Effector CD4-positive, alpha-beta T cell (primary cell): Measurements from ENCODE around the gene PRKCE.

Experiments
- DNase-seq: peaks from one replicate; pipeline ENCODE4 v3.0.0-alpha.2; 2020

PRKCE gene

DNA sequence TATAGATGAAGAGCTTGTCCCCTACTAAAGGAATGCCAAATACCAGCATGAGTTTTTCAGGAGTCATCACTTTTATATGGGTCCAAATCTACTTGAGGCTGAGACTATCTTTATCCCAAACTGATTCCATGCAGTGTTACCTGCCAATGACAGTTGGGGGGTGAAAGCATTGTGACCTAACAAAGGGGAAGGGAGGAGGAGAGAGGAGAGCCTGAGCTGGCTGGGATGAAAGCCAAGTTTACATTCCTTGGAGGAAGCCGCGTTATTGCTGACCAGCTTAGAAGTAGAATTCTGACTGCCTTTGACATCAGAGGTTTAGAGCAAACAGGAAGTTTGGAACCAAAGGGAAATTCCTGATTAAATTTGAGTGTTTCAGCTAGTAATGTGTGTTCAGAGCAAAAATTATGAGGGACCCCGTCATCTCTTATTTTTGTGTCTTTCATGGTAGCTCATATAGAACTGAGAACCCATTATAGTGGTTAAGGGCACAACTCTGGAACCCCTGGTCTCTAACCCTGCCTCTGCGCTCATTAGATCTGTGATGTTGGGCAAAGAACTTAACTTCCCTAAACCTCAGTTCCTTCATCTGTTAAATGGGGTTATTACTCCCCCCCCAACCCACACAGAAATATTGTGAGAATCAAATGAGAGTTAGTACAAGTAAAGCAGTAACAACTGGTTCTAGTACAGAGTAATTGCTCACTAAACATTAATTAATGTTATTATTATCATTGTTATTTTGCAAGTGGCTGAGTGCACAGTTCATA lies 446.4 kb downstream of the PRKCE start:
- DNase-seq, result no peak

DNA sequence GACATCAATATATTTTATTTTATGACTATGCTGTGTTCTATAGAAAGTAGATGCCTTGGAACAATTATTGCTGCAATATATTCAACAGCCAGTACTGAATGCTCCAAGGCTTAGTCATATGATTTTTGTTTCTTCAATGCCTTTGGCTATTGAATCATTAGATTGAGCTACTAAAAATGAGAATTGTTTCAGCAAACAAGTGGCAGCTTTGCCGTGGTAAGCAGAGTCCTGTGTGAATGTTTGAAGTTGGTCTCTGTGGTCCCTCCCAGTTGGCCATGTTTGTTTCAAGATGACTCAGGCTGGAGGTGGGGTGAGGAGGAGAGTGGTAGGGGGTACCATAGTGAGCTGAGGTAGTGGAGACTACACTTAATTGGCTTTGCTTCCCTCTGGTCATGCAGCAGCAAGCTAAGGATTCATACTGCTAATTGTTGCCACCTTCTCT lies 447.2 kb downstream of the PRKCE start:
- no peak for DNase-seq

DNA sequence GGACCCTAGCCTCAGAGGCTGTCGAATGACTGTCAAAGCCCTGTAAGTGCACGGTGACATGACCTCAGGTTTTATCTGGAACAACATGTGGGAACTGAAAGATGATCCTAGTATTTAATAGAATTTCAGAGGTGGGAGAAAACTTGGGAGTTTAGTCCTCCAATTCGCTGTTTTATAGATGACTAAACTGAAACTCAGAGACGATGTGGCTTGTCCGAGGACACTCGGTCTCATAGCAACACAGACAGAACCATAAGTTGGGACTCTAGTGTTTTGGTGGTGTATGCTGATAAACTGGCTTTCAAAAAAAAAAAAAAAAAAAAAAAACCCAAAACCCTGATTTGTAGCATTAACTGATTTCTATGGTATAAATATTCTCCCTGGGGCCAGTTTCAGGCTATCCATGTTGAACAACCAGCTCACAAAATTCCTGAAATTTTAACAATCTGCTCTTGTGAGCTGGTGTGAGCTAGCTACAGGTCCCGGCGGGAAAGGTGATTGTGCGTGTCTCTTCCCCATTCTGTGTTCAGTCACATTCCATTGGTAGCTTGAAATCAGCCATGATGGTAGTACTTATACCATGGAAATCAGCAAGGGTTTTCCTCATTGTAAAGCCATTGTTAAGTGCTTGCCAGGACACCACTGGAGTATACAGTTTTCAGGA lies 450.2 kb downstream of the PRKCE start:
- no peak for DNase-seq

DNA sequence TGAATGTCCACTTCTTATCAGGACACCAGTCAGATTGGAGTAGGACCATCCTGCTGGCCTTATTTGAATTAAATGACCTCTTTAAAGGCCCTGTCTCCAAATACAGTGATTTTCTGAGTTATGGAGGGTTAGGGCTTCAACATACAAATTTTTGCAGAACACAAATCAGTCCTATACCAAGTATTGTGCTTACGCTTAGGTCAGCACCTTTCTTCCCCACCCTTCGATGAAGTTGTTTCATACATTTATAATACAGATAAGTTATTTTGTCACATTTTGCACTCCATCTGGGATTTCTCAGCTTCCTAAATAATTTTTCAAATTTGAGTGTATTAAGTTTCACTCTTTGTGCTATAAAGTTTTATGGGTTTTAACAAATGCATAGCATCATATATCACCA lies 455.2 kb downstream of the PRKCE start:
- no peak for DNase-seq

DNA sequence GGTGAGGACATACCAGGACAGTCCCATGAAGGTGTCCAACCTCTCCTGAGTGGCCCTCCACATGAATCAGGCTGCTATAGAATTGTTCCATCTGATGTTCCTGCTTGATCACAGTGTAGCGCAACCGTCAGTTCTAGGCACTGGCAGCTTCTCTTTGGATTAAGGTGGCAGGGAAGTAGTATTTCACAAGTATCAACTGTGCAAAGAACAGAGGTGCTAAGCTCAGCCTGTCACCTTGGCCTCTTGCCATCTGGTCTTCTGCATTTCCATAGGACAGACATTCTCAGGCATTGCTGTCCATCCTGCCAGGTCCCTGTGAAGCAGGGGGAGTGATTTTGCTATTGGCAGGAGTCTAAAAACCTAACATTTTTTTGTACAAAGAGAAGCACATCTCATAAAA lies 463.5 kb downstream of the PRKCE start:
- DNase-seq, result no peak

DNA sequence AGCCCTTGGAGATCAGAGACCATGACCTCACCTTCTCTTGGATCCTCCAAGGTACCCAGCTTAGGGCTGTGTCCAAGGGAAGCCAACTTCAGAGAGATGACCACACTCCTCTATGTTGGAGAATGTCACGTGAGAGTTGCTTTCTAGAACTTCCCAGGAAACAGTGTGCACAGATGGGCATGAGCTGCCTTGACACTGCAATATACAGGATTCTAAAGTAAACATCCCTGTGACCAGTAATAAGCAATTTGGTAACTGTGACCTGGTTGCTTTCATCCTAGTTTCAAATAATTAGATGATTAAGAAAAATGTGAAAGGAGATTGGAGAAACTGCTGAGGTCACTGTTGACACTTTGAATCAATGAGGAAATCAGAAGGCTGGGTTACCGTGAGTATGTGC lies 464.7 kb downstream of the PRKCE start:
- no peak for DNase-seq

DNA sequence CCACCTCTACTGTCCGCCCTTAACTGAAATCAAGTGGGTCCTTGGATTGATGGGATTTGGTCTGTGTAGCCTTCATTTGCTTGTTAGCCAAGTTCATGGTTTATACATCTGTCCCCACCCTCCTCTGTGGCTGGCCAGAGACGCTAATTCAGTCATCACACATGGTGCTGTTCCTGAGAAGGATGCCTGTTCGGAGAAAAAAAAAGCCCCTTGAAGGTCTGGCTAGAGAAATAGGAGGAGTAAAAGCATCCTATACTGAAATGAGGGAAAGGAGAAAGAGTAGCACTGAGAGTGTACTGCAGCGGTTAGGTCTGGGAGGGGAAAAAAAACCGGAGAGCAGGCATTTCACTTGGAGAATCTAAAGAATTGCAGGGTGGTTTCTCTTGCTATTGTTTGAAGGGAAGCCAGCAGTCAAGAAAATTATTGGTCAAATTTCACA lies 465.1 kb downstream of the PRKCE start:
- DNase-seq, result no peak

DNA sequence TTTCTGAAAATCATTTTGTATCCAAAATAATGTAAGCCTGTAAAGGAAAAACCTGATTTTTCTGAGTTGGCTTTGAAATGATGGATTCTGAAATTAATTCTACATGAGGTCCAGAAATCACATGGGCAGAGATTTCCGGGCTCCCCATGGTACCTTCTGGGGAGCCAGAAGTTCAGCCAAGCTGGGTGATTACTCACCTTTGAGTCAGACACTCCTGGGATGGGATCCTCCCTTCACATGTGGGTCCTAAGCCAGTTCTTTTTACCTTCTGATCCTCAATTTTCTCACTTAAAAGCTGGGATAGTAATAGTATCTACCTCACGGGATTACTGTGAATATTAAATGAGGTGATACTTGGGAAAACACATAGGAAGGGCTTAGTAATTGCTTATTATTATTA lies 465.9 kb downstream of the PRKCE start:
- DNase-seq, result no peak

DNA sequence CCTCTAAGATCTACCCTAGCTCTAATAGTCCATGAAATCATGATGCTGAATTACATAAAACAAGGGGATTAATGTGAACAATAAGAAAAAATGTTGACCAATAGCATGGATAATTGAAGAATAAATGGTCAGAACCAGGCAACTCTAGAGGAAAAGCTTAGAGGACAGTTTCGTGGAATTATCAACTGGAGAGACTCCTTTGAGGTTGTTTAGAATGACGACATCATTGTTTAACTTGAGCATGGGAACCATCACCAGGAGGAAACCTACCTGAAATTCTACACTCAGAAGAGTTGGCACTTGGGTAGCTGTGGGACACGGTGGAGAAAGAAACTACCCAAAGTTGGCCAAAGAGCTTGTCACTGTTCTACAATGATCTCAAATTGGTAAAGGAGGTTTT lies 466.5 kb downstream of the PRKCE start:
- no peak for DNase-seq

DNA sequence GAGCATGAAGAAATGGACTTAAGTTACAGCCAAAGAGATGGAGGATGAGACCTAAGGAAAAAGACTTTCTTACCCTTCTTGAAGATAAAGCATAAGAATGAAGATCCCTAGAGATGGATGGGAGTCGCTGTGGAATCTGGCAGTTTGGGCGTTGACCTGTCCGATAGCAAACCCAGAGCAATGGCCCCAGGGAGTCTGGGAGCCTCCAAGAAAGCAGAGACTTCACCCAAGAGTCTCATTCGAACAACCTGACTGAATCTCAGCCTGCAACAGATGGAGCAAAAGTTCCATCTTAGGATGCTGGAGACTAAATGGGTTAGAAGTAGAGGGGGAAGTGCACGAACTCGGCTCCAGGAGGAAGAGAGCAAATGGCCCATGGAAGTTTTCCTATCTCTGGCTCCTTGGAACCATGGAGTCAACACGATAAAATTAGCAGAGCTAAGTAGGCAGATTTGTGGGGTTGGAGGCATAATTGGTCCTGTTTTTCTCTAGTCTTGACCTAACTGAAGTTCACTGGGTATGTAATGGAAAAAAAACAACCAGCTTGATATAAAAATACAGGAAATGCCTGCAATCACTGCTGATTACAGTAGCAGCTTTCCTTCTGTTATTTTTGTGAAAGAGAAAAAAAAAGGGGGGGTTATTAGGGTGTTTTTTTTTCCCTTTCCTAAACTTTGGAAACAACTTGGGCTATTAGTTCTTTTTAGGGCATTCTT lies 467.3 kb downstream of the PRKCE start:
- DNase-seq, result no peak

DNA sequence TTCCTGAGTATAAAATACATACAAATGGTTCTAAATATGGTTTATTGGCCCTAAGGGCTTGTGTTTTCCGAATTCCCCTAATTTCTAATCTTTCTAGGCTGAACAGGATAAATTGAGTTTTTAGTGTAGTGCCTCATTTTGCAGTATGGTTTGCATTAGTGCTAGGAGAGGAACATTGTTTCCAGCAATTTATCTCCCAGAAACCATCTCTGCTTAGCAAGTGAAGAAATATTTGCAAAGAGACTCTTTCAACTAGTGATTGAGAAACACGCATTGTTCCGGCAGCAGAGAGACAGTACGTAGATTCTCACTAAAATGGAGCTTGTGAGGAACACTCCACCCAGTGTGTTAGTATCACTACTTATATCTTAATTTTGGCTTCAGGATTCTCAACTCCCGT lies 468.0 kb downstream of the PRKCE start:
- no peak for DNase-seq

DNA sequence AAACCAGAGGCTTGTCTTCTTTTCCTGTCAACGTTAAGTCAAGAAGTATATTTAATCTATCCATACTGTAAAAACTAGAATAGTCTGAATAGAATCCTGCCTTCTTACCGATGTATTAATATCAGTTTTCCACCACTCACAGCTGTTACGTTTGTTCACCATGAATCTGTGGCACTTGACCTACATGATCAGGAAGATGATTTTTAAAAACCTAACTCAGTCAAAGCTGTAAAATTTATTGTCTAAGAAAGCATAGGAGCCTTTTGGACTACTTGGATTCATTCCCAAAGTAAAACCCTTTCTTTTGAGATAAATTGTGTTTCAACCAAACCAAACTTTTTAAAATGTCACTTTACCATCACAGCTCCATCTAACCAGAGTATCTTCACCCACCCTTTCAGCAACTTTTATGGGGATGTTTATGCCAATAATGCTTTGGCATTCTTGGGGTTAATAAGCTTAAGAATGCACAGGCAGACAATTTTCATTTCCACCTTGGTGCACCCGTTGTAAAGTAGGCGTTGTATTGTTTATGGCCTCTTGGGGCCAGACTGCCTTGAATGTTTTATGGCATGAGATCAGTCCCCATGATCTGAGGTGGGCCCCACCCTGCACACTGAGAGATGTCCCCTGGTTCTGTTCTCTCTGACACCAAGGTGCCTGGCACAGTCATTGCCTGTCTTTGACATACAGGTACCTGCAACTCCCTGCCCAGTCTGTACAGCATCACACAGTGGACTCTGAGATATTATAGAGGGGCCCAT lies 469.5 kb downstream of the PRKCE start:
- DNase-seq, result no peak

DNA sequence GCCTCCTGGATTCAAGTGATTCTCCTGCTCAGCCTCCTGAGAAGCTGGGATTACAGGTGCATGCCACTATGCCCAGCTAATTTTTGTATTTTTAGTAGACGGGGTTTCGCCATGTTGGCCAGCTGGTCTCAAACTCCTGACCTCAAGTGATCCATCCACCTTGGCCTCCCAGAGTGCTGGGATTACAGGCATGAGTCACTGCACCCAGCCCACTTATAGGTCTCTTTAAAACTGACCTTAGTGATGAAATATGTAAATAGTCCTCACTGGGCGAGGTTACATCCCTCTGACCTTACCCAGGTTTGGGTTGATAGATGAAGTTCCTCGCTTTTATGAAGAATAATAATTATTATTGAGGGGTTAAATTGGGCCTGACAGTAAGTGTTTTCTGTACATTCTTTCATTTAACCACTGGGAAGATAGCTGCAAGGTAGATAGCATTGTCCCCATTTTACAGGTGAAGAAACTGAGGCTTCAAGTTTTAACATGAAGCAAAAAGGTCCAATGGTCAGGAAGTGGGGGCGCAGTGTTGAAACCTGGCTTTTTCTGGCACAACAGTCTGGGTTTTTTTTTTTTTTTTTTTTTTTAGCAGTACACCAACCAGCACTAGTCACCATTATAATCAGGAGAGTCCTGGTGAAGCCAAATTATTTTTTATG lies 471.0 kb downstream of the PRKCE start:
- no peak for DNase-seq

DNA sequence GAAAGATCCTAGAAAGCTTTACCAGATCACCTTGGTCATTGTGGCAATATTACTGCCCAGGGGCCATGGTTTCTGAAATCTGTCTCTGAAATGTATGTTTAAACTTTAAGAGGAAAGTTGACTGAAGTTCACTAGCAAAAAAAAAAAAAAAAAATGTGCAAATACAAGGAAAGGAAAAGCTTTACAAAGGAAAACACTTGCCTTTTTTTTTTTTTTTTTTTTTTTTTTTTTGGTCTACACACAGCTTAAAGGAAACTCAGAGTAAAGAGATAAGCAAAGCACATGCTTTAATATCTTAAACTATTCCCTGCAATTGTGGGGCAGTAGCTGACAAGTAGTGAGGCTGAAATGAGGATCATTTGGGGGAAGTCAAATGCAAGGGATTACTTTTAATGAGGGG lies 471.5 kb downstream of the PRKCE start:
- no peak for DNase-seq

DNA sequence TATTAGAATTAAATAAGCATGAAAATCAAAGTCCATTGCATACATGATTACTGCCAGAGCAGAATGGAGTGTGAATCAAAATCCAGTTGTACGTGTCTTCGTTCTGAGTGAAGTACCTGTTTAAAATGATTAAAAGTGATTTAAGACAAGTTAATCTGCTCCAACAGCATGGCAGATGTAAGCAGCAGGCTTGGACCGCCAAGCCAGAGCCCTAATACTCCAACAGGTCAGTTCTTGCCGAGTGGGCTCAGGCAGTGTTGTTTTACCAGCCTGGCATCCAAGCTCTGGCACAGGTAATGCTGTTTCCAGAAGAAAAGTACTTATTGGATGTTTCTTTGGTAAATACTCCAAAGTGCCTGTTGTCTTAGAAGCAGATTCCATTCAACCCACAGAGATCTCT lies 474.3 kb downstream of the PRKCE start:
- no peak for DNase-seq

DNA sequence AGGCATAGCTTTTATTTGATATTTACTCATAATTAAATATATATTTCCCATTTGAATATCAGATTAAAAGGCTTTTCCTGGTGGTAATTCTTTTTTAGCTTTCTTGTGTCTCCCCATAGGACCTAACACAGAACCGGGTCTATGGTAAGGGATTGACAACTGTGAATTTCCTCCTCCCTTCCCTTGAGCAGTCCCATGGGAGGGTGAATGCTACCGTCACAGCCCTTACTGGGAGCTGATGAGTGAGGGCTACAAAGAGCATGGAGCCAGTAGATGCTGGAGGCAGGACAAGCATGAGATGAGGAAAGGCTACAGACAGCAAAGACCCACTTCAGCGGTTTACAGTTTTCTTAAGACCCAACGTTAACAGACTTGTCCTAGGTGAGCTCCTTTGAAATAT lies 475.1 kb downstream of the PRKCE start:
- no peak for DNase-seq

DNA sequence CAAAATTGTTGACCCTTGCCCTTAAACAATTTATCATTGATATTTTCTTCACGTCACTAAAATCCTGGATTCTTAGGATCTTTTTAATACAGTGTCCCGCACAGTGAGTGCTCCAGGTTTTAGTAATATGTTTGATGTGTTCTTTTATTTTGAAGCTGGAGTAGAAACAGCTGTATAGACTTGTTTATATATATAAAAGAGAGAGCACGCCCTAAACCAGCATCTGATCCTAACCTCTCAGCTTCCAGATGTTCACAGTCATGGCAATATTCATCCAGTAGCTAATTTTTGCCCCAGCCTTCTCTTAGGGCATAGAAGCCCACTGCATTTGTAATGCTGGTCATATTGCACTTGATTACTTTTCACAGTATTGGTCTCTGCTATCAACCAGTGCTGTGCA lies 475.7 kb downstream of the PRKCE start:
- no peak for DNase-seq

DNA sequence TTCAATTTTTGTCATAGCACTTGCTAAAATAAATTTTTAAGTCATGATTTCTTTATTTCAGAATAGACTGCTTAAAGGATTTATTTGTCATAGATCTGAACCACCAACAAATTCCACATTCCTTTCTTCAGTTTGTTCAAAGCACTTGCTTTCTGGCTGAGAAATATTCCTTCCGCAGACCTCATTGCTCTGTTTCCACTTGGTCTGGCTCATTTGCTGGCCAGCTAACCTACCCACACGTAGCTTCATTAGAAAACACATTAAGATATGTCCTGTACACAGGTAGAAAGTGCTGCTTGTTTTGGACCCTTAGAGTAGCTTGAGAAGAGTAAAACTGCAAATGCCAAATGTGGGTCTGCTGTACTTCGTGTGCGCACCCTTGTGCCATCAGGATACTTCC lies 479.0 kb downstream of the PRKCE start:
- no peak for DNase-seq

DNA sequence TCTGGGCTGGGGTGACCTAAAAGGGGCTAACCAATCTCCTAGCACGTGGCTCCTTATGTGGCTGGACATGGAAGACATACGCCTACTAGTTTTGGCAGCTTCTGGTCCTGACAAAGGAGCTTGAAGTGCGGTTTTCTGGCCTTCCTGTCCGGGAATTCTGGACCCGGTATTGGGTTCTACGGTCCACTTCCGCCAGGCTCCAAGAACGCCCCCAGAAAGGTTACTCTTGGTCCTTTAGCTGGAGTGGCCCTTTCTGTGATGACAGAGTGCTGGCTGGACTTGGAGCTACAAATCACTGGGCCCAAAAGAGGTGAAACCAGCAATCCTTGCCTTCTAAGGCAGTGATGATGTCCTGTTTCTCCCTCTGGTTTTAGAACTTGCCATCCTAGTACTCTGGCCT lies 481.5 kb downstream of the PRKCE start:
- no peak for DNase-seq

DNA sequence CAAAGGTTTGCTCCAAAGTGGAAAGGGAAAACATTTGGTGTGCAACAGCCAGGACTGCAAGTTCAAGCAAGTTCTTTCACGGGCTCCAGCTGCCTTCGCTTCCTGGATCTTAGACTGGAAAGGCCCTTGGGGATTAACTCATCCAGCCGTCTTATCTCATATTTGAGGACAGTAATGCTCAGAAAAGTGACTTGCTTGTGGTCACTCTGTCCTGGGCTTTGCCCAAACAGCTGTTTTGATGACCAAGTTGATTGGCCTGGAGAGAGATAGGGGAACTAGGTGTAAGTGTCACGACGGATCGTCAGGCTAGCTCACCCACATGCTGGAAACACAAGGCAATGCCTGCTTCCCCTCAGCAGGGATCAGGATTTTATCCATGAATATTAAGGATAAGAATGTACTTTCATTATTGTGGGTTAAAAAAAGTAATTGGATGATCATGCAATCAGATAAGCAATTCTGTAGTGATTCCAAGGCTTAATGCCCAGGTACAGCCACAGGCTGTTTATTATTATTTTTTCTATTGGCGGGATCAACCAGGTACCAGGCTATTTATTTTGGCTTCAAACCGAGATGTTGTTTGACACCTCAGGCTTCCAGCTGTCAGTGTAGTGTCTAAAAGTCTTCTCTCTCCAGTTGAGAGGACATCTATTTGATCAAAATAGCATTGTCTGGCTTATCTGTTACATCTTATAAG lies 483.2 kb downstream of the PRKCE start:
- no peak for DNase-seq

DNA sequence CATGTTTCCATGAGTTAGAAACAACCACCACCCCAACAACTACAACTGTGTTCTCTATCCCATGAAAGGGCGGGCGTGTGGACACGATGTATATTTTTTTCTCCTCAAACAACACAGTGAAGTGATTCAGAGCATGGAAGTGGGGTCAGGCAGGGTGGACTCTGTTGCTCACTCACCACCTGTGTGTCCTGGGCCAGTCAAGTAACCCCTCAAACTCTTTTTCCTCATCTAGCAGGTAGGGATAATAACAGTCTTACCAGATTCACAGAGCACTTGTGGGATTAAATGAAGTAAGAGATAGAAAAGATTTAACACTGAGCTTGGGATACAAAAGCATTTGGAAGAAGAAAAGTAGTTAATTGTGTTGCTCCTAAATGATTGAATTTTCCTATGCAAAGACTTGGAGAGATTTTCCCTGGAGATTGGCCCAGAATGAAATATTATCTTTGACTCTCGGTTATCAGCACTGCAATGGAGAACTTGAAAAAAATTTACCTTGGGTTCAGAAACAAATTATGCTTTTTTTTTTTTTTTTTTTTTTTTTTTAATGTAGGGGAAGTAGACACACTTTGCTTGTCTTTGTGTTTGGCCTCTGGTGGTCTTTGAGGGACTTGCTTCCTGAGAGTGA lies 483.9 kb downstream of the PRKCE start:
- DNase-seq, result no peak

DNA sequence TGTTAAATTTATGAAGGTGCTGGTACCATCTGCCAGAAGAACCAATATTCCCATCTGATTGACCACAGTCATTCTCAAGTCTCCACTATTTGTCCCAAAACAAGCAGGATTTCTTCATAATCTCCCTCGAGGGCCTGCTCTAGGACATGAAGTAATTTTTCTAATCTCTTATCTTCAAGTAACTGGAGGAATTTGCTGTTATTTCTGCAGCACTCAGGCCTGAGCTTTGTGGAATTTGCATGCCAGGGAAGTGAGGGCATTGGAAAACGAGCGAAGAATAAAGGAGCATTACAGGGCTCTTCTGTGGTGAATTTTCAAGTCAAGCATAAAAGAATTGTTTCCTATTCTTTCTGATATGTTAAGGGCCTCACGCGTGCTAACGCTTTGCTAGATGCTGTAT lies 484.5 kb downstream of the PRKCE start:
- DNase-seq, result no peak
